Kidney (tissue), 14 donors: Measurements from ENCODE around the gene BMP7. TPM values are rescaled to one million over a fixed set of nuclear protein-coding genes. Genes with fewer than 3 reads are reported as not detected.
A peak's percentile ranks its signal among the peaks of the same experiment; 100 is the strongest.

Experiments used
- DNase-seq, 5 donors: peaks; one replicate each; pipeline ENCODE4 v3.0.0-alpha.2; 2013 to 2020
- FAIRE-seq: peaks from 2 replicates; lab custom pipeline; 2012; peaks lifted over from hg19 to GRCh38; lab: Jason Lieb, UNC
- H3K27ac ChIP-seq, 2 donors: one replicate each; pipeline ENCODE4 v1.7.0; 2013; ENCODE audit warnings: low read depth in 2 of 2, low read length in 2 of 2, inconsistent platforms in 1 of 2
- H3K27me3 ChIP-seq: one replicate; pipeline ENCODE4 v1.7.1; 2013; ENCODE audit warnings: low read length, inconsistent platforms; ENCODE audit not compliant: control insufficient read depth, insufficient read depth
- H3K36me3 ChIP-seq, 3 donors: one replicate each; pipeline versions ENCODE4 v1.7.0 to v1.7.1; 2013; ENCODE audit warnings: low read length in 3 of 3, control low read depth in 1 of 3, inconsistent platforms in 1 of 3; ENCODE audit not compliant: insufficient read depth in 3 of 3, control insufficient read depth in 2 of 3
- H3K4me1 ChIP-seq, 3 donors: one replicate each; pipeline versions ENCODE4 v1.7.0 to v1.7.1; 2013; ENCODE audit warnings: low read length in 3 of 3, inconsistent platforms in 1 of 3, low read depth in 1 of 3; ENCODE audit not compliant: control insufficient read depth in 2 of 3, insufficient read depth in 2 of 3
- H3K4me3 ChIP-seq, 3 donors: one replicate each; pipeline versions ENCODE4 v1.7.0 to v1.8.1; 2013; ENCODE audit warnings: low read length in 3 of 3, control low read depth in 1 of 3, inconsistent platforms in 1 of 3
- H3K9ac ChIP-seq, 3 donors: one replicate each; pipeline versions ENCODE4 v1.7.0 to v1.7.1; 2013; ENCODE audit warnings: low read length in 3 of 3, control low read depth in 1 of 3, inconsistent platforms in 1 of 3
- H3K9me3 ChIP-seq, 3 donors: one replicate each; pipeline versions ENCODE4 v1.7.0 to v1.7.1; 2013; ENCODE audit warnings: low read length in 3 of 3, control low read depth in 1 of 3, inconsistent platforms in 1 of 3; ENCODE audit not compliant: control insufficient read depth in 2 of 3, insufficient read depth in 1 of 3
- intact Hi-C: fragments of 100-400 bp; cut with DNase I; formaldehyde crosslinking; loops from one replicate; pipeline ENCODE4 v1.11.1; 2022
- polyA plus RNA-seq: library from polyadenylated mRNA; stranded (reverse); fragments of 350-450 nt; fragmentation: Illumina TruSeq; extraction: RNeasy Lipid Tissue Mini Kit (QIAGEN cat#74804); gene quantifications from one replicate; pipeline ENCODE4 v1.2.3, GENCODE V29; 2014; ENCODE audit warnings: low read depth, low replicate concordance; ENCODE audit not compliant: insufficient read depth
- total RNA-seq: library from RNA; stranded (reverse); fragmentation: NEBNext Ultra II Directional; extraction: Animal tissue kit (Norgen Biotek cat#: 25700); gene quantifications from one replicate; pipeline ENCODE4 v1.2.1, GENCODE V29; 2021
- TF ChIP-seq, protein P1 (sequence below): IDR thresholded peaks from 3 replicates; pipeline ENCODE4 v1.5.1; 2012; ENCODE audit warnings: mild to moderate bottlenecking, moderate library complexity, borderline replicate concordance; ENCODE audit not compliant: insufficient read depth; ENCODE audit errors: extremely low read depth
- donor health status: control.
- donor health status: control.
- donor health status: control.
- donor health status: control.
- donor health status: control.
- donor health status: DM: yes; HTN: yes; CAD: no.
- donor health status: Normal renal cell carcinoma (clear cell type).

BMP7 gene
- total and polyA plus RNA-seq, 2 donors from 2014 or later = 1.6 to 11.3 TPM

DNA sequence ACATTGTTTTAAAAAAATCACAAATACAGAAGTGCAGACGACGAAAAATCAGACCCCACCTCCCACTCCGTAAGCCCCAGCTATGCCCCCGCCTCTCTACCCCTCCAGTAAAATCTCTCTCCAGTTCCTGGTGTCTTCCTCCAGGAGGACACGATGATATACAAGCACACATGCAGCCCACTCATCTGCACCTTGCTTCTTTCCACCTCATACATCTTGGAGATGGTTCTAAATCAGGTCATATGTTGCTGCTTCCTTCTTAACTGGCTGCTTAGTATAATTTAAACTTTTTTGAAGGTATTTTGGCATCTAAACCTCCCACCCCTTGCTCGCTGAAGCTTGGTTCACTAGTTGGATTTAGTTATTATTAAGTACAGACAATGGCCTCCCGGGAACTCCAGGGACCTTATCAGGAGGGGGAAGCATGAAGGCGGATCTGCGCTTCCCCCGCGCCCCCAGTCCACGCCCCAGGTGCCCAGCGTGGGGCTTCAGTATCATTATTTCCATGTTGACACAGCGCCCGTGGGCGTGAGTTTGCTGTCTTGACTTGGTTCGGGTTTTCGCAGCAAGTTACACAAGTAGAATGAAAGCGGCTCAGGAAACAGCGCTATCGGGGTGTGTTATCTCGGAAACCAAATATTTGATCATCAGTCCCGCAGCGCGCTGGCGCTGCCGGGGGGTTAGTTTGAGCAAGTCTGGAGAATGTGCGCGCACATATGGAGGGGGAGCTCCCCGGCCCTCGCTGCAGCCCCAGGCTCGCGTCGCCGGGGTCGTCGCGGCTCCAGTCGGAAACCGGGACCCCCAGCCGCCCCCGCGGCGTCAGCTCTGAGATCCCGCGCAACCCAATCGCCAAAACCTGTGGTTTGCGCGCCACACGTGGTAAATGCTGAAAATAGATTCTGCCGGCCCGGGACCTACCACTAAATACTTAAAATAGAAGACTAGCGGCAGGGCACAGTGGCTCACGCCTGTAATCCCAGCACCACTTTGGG is 2.3 kb downstream of the BMP7 start:
- Histone ChIP-seq H3K27ac (no peak overlapping the region), H3K36me3 (no peaks in the 10 kb centered on the region), H3K4me3 (peak overlapping the region in 1 of 3 donors; percentile 44), H3K9ac (peak overlapping the region in 1 of 3 donors; percentile 43), H3K27me3 (no peaks in the 10 kb centered on the region), H3K9me3 (no peaks in the 10 kb centered on the region), H3K4me1 (no peaks in the 10 kb centered on the region)
- FAIRE-seq = no peak
- intact Hi-C loops = no loop called here
- TF ChIP-seq, protein P1, sequence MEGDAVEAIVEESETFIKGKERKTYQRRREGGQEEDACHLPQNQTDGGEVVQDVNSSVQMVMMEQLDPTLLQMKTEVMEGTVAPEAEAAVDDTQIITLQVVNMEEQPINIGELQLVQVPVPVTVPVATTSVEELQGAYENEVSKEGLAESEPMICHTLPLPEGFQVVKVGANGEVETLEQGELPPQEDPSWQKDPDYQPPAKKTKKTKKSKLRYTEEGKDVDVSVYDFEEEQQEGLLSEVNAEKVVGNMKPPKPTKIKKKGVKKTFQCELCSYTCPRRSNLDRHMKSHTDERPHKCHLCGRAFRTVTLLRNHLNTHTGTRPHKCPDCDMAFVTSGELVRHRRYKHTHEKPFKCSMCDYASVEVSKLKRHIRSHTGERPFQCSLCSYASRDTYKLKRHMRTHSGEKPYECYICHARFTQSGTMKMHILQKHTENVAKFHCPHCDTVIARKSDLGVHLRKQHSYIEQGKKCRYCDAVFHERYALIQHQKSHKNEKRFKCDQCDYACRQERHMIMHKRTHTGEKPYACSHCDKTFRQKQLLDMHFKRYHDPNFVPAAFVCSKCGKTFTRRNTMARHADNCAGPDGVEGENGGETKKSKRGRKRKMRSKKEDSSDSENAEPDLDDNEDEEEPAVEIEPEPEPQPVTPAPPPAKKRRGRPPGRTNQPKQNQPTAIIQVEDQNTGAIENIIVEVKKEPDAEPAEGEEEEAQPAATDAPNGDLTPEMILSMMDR = no peak
- DNase-seq = peak in 2 of 5 donors; percentile 56 to 65

DNA sequence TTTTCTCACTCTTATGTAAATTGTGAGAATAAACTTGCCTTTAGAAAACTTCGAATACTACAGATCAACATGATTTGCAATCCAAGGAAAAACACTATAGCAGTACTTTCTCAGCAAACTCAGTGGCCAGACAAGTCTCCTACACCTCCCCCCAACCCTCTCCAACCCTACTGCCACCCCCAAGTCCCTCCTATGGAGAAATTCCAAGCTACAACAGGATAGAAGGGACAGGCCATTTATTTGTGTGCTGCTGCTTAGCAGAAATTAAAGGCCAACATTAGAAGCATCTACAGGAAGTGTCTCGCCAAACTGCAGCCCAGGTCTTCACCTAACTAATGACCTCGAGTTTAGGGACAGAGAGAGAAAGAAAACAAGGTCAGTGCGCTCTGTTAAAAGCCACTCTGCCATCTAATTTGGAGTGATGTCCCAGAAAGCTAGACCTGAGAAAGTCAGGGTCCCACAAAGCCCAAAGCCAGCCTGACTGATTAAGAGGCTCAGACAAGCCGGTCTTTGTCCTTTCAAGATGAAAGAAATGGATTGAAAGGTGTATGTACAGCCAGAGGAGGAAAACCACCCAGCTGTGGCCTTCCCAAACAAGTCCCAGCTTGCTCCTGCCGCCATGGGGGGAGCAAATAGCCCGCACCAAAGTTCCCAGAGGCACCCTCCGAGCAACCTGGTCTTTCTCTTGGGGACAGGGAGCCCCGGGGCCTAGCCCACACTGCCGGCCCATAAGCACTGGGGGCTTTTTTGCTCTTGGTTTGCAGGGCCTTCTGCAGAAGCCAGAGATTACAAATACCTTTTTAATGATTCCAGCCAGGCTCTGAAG is 3.4 kb downstream of the BMP7 start:
- no peaks in the 10 kb centered on the region for H3K4me1 ChIP-seq
- no peaks in the 10 kb centered on the region for H3K27me3 ChIP-seq
- intact Hi-C loops = no loop called here
- no peaks in the 10 kb centered on the region for H3K36me3 ChIP-seq
- no peaks in the 10 kb centered on the region for H3K9me3 ChIP-seq
- FAIRE-seq = no peak
- TF ChIP-seq, protein P1 = no peak
- DNase-seq = peak in 3 of 5 donors; percentile 46 to 67 (median 66)
- no peak overlapping the region for H3K27ac ChIP-seq
- peak overlapping the region in 1 of 3 donors; percentile 44 for H3K4me3 ChIP-seq
- H3K9ac ChIP-seq = no peak overlapping the region

DNA sequence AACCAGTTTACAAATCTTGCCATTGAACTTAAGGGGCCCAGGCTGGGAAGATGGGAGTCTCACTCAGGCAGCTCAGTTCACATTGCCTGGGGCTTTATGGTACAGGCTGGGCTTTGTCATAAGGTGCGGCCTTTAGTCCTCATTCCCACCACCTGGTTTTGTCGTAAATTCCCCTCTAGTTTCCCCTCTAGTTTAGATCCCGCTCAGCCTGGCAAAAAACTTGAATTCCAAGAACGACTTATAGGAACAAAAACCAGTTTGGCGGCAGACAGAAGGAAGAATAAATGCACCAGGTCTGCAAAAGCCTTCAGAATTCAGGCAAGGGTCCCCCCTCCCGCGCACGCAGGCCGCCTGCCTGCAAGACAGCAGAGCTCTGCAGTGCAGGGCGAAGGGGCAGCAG is 4.1 kb downstream of the BMP7 start:
- peak in 2 of 5 donors; percentile 56 for DNase-seq
- Histone ChIP-seq H3K27me3 (no peaks in the 10 kb centered on the region), H3K9me3 (no peaks in the 10 kb centered on the region), H3K9ac (no peak overlapping the region), H3K36me3 (no peaks in the 10 kb centered on the region), H3K4me1 (peaks cover 0 to 3% (median 0%) of the 10 kb centered on the region in 3 donors), H3K27ac (no peak overlapping the region), H3K4me3 (no peak overlapping the region)
- no peak for FAIRE-seq
- TF ChIP-seq, protein P1 = no peak
- intact Hi-C loops = no loop called here
